COR-L47 (cell line): ENCODE measurements around the gene CHTF8.

ENCODE experiments used
- DNase-seq: peaks from one replicate; lab custom pipeline; 2025; lab: John Stamatoyannopoulos, UW

CHTF8 gene

DNA sequence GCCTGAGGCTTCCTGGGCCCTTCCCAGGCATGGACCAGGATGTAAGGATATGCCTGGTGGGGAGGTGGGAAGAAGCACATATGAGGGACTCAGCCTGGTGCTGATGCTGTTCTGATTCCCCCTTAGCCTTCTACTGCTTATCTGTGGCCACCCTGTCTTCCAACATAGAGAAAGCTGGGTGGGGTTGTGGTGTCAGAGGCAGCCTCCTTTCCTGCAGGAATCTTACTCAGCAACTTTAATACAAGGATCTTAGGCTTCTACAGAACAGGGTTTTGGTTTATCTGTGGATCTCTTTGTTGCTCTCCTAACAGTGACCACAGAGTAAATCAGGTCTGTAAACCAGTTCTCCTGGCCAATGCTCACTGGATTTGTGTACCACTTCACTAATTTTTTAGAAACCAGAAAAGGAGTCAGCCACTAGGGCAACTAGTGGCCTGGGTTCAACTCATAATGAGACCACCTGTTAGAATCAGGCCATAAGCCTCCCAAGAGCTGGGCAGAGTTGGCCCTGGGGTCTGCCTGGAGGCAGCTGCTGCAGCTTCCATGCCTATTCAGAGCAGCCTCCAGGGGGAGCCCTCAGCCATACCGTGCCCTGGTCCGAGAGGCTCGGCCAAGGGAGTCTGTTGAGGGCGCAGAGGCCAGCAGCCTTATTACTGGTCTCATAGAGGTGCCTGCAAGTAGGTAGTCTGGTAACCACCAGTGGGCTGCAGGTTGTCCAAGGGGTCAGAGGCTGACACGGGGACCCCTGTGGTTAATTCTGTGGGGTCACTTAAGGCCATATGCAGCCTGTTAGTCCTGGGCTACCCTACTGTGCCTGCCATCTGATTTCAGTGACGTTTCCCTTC, 19.9 kb downstream of the CHTF8 start:
- DNase-seq = peak; percentile 25

DNA sequence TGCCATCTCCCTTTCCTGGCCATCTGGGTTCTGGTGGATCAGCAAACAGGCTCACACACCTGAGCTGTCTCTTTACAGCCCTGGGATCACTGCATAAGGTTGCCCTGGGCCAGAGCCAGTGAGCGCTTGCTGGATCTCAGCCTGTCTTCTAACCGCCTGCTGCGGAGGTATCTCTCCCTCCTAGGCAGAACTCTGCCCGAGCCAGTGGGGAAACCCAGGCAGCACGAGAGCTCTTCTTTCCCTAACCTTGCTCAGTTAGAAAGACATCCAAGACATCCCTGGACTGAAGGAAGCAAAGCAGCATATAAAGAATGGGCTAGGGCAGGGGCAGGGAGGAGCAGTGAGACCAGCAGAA, 20.5 kb downstream of the CHTF8 start:
- no peak for DNase-seq

GRCh38 chr16:69111216-69111875, 21.0 kb downstream of the CHTF8 start:
- DNase-seq = no peak

DNA sequence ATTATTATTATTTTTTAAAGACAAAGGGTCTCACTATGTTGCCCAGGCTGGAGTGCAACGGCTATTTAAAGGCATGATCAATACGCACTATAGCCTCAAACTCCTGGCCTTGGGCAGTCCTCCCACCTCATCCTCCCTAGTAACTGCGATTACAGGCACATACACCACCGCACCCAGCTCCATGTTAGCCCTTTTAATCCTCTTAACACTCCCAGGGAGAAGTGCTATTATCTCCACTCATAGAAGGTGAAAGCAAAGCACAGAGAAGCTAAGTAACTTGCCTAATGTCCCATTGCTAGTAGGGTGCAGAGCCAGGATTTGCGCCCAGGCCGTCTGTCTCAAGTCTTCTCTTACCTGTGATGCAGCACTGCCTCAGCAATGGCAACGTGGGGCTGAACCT, 22.0 kb downstream of the CHTF8 start:
- DNase-seq = no peak

- no peak for DNase-seq
Observed at GRCh38 chr16:69109486-69110270, 22.7 kb downstream of the CHTF8 start.

DNA sequence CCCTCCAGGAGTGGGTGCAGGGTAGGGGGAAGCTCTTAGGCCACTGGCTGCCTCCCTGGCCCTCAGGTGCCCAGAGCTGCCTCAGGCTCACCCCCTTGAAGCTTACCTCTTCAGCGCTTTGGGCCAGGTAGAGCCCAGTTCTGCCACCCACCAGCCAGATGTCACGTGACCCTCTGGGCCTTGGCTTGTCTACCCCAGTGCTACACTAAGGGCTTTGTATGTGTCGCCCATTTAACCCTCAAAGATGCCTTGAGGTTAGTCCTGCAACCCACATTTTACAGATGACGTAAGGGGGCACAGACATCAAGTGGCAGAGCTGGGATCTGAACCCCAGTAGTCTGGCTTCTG, 23.5 kb downstream of the CHTF8 start:
- DNase-seq = no peak

DNA sequence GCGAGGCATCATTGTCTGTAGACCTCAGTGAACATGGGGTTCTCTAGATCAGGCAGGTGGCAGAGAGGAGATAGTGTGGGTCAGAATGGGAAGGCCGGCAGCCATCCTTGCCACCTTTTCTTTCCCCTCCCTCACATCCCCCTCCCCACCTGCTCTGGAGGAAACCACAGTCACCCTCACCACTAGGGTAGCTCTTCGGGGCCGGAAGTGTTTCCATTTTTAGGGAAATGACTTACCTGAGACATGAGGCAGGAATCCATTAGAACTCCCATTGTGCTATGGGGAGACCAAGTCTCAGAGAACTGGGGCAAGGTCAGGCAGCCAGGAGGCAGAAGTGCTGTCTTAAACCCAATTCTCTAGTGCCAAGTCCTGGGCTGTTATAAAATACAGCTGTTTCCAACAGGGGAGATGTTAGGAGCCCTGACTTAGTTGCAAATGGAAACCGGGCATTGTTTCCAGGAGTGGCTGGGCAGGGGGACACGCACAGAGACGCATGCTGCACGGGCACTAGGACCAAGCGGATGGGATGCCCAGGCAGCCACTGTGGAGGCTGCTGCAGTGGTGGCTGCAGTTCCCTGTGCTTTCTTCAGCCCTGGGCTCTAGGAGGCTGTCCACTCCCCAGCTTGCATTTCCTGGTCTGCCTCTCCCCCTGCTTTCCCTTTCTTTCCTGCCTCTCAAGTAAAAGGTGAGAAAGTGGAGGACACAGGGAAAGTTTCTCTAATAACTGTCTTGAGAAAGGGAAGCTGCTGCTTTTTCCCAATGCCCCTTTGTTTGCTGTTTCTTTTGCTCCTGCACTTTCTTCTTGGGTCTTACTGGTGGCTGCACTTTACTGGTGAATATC, 24.1 kb downstream of the CHTF8 start:
- no peak for DNase-seq

- no peak for DNase-seq
Observed at GRCh38 chr16:69107316-69107962, 24.9 kb downstream of the CHTF8 start.

- DNase-seq = peak; percentile 6
Observed at GRCh38 chr16:69106491-69107315, 25.7 kb downstream of the CHTF8 start.

- peak; percentile 61 for DNase-seq
Observed at GRCh38 chr16:69105501-69106361, 26.7 kb downstream of the CHTF8 start, which contains the start of gene HAS3. Gene HAS3, plus strand, starts transcription at chr16:69105653. Its CDS starts 3,743 bp downstream, at chr16:69109396.

GRCh38 chr16:69100071-69100691, 32.2 kb downstream of the CHTF8 start:
- DNase-seq = peak; percentile 52

DNA sequence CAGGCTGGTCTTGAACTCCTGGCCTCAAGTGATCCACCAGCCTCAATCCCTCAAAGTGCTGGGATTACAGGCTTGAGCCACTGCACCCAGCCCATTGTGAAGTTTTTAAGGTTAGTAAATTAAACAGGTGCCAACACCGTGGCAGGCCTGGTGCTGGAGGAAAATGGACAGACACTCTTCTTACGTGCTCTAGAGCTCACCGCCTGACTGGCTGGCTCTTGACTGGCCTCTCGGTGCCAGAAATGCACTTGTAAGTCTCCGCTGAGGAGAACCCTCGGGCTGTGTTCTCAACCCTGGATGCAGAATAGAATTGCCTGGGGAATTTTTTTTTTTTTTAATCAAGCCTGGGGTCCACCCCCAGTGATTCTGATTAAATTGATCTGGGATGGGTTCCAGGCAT, 37.2 kb downstream of the CHTF8 start:
- DNase-seq = no peak

GRCh38 chr16:69094501-69094900, 37.9 kb downstream of the CHTF8 start:
- DNase-seq = no peak

DNA sequence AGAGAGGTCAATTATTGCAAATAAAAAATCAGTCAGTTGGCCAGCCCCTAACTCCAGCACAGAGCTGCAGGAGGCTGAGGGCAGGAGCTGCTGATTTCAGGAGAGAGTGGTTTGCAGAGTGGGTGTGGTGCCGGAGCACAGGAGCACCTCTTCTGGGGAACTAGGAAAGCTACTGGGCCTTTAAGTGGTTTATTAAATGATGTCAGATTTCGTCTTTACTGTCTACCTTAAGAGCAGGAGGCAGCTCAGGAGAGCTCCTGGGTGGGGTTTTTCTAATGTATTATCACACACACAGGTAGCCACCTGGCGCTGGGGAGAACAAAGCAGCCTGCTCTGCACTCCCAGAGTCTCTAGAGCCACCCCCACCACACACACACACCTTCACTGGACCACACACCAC, 38.4 kb downstream of the CHTF8 start:
- DNase-seq = peak; percentile 30

DNA sequence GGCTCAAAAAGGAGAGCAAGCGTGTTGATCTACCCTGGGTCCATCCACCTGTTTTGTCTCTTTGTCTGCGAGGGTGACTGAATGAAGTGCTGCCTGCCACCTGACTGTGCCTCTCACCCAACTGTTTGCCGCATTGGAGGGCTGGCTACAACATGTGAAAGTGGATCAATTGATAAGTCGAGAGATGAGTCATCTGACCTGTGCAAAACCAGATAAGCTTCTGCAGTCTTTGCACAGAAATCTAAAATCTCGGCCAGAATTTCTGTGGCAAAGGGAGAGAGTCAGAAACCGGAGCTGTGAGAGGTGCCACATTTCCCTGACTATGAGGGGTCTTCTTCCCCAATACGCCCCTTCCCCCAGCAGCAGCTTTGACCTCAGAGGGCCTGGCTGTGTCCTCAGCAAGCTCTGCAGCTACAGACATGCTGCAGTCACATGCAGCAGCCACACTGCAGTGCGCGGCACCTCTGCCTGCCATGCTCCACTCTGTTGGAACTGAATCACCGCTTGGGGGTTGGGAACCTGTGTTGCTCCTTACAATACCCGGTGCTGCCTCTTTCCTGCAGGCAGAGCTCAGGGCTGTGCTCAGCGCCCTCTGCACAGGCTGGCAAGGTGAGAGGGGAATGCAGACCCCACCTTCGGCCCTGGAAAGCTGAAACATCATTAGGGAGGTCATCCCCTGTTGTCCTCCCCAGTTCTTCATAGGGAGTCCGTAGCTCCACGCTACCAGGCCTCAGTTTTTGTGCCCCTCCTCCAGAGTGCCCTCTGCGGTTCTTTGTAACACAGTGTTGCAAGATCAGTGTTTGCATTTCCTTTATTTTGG, 43.1 kb downstream of the CHTF8 start:
- DNase-seq = no peak

DNA sequence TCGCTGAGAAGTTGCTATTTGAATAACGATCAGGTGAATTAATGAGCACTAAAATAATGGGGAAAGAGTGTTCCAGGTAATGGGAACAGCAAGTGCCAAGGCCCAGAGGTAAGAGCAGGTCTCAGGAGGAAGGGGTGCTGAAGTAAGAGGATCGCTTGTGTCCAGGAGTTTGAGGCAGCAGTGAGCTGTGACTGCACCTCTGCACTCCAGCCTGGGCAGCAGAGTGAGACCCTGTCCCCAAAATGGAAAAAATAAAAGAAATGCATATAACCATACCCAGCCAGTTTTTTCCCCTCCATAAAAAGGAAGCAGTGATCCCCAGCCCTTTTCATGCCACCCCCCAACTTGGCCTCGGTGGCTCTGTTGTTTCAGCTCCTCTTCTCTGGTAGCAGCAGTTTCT, 43.7 kb downstream of the CHTF8 start:
- DNase-seq = no peak

DNA sequence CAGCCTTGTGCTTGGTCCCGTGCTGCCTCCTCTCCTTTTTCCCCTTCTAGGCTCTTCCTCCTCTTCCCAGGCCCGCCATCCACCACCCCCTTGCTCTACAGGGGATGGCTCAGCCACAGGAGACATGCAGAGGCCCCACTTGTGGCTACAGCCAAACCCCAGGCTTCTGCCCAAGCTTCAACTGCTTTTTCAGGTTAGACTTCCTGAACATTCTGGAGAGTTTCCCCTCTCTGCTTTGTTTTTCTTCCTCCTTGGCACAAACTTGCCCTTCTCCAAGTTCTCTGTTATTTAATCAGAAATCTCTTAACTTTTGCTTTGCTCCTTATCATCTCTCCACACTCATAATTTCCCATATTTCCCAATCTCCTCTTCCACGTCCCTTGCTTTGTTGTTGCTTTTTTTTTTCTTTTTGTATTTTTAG, 45.2 kb downstream of the CHTF8 start:
- no peak for DNase-seq

GRCh38 chr16:69085032-69085695, 47.2 kb downstream of the CHTF8 start:
- no peak for DNase-seq
